SH-SY5Y (cell line): ENCODE data around the gene TRIM2.

Experiments
- GATA2 ChIP-seq: IDR thresholded peaks from 2 replicates; pipeline ENCODE4 v1.6.1; 2011; ENCODE audit warnings: mild to moderate bottlenecking, low read depth, low read length
- GATA3 ChIP-seq: IDR thresholded peaks from 2 replicates; pipeline ENCODE4 v1.6.1; 2011; ENCODE audit warnings: low read depth, mild to moderate bottlenecking, low read length, moderate library complexity

Gene TRIM2

GRCh38 chr4:153179100-153179499 is 25.1 kb upstream of the TRIM2 start:
- TF ChIP-seq GATA3, result no peak

- TF ChIP-seq GATA3 (no peak), GATA2 (no peak)
Measured at GRCh38 chr4:153181293-153181692, 22.9 kb upstream of the TRIM2 start.

GRCh38 chr4:153181700-153182099 is 22.5 kb upstream of the TRIM2 start:
- TF ChIP-seq GATA3 (no peak), GATA2 (no peak)

- TF ChIP-seq GATA3, result no peak
Measured at GRCh38 chr4:153183146-153183545, 21.1 kb upstream of the TRIM2 start.

- no peak for TF ChIP-seq GATA3
- no peak for TF ChIP-seq GATA2
Measured at GRCh38 chr4:153185331-153185852, 18.9 kb upstream of the TRIM2 start.

GRCh38 chr4:153186046-153186728 is 18.1 kb upstream of the TRIM2 start:
- TF ChIP-seq GATA3, result no peak
- no peak for TF ChIP-seq GATA2

GRCh38 chr4:153189016-153189801 is 15.0 kb upstream of the TRIM2 start:
- no peak for TF ChIP-seq GATA3
- no peak for TF ChIP-seq GATA2

- TF ChIP-seq GATA2, result no peak
- TF ChIP-seq GATA3, result no peak
Measured at GRCh38 chr4:153191795-153192363, 12.4 kb upstream of the TRIM2 start.

- TF ChIP-seq GATA2 (no peak), GATA3 (no peak)
Measured at GRCh38 chr4:153197301-153197700, 6.9 kb upstream of the TRIM2 start.

GRCh38 chr4:153198719-153199118 is 5.5 kb upstream of the TRIM2 start:
- TF ChIP-seq GATA2, result no peak
- no peak for TF ChIP-seq GATA3

- TF ChIP-seq GATA3 (no peak), GATA2 (no peak)
Measured at GRCh38 chr4:153204728-153205648, 745 bp downstream of the TRIM2 start.

GRCh38 chr4:153205757-153206156 is 1.5 kb downstream of the TRIM2 start:
- no peak for TF ChIP-seq GATA2
- TF ChIP-seq GATA3, result no peak

- no peak for TF ChIP-seq GATA2
- TF ChIP-seq GATA3, result no peak
Measured at GRCh38 chr4:153206534-153206933, 2.3 kb downstream of the TRIM2 start.

GRCh38 chr4:153207027-153207426 is 2.8 kb downstream of the TRIM2 start:
- TF ChIP-seq GATA3 (no peak), GATA2 (no peak)

GRCh38 chr4:153207567-153207966 is 3.3 kb downstream of the TRIM2 start:
- TF ChIP-seq GATA2 (no peak), GATA3 (no peak)

- TF ChIP-seq GATA2 (no peak), GATA3 (no peak)
Measured at GRCh38 chr4:153209410-153209809, 5.2 kb downstream of the TRIM2 start.
